ENCODE data around the gene RASD2. TPM values are rescaled to one million over a fixed set of nuclear protein-coding genes. Genes with fewer than 3 reads are reported as not detected.

Gene RASD2
- total and polyA plus RNA-seq, 4 donors: 0.14 to 1.1 (median 0.44) TPM

GRCh38 chr22:35587896-35588295 is 47.3 kb downstream of the RASD2 start:
- H3K4me3 ChIP-seq: no peak overlapping the region
- ATAC-seq (ENCODE audit: insufficient read depth, low FRiP score): no peak
- no peaks in the 10 kb centered on the region for H3K27me3 ChIP-seq (ENCODE audit: control insufficient read depth in 3 of 3, insufficient read depth in 3 of 3, low read length in 2 of 3)
- H3K36me3 ChIP-seq (ENCODE audit: control insufficient read depth in 4 of 4, insufficient read depth in 4 of 4, low read length in 4 of 4): no peaks in the 10 kb centered on the region
- TF ChIP-seq, protein P1, sequence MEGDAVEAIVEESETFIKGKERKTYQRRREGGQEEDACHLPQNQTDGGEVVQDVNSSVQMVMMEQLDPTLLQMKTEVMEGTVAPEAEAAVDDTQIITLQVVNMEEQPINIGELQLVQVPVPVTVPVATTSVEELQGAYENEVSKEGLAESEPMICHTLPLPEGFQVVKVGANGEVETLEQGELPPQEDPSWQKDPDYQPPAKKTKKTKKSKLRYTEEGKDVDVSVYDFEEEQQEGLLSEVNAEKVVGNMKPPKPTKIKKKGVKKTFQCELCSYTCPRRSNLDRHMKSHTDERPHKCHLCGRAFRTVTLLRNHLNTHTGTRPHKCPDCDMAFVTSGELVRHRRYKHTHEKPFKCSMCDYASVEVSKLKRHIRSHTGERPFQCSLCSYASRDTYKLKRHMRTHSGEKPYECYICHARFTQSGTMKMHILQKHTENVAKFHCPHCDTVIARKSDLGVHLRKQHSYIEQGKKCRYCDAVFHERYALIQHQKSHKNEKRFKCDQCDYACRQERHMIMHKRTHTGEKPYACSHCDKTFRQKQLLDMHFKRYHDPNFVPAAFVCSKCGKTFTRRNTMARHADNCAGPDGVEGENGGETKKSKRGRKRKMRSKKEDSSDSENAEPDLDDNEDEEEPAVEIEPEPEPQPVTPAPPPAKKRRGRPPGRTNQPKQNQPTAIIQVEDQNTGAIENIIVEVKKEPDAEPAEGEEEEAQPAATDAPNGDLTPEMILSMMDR (IDR thresholded peaks at IDR 0.05; ENCODE audit: control extremely low read depth, extremely low read depth): no peak
- H3K9me3 ChIP-seq (ENCODE audit: control insufficient read depth in 4 of 4, insufficient read depth in 3 of 4, low read length in 3 of 4): no peaks in the 10 kb centered on the region
- DNase-seq: no peak
- H3K27ac ChIP-seq (ENCODE audit: low read depth in 1 of 2, low read length in 1 of 2): peak overlapping the region; percentile 31 to 74
- 64 to 88% methylated on average over 5 of the region's 5 CpGs for WGBS, 2 donors
- H3K4me1 ChIP-seq (ENCODE audit: control insufficient read depth in 5 of 5, insufficient read depth in 5 of 5, low read length in 5 of 5): peaks cover 0 to 7% (median 2%) of the 10 kb centered on the region in 5 donors
- no peak overlapping the region for H3K9ac ChIP-seq (ENCODE audit: insufficient read depth in 1 of 2, low read length in 2 of 2)

DNA sequence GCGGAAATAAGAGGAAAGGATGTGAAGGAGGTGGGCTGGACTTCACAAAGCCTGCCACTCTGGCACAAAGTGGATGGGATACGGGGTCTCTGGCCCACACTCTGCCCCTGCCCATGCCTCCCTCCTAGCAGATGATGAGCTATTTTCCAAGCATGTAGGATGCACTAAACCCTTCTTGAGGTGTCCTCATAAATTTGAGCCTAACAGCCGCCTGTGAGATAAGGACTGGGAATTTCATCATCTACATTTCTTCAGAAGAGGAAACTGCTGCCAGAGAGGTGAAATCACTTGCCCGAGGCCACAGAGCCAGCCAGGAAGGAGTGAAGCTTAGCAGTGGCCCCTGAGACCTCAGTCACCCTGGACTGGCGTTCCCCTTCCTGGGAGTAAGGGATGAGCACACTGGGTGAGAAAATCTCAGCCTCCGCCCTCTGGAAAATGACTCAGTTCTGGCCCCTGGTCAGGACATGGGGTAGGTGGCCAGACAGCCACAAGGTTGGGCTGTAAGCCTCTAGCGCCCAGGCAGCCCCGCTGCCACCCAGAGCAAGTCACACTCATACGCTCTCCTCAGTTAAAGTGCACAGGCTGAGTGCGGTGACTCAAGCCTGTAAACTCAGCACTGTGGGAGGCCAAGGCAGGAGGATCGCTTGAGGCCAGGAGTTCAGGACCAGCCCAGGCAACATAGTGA is 48.6 kb downstream of the RASD2 start:
- H3K4me1 ChIP-seq (ENCODE audit: control insufficient read depth in 5 of 5, insufficient read depth in 5 of 5, low read length in 5 of 5): peaks cover 0 to 12% (median 10%) of the 10 kb centered on the region in 5 donors
- DNase-seq (no peak), ATAC-seq (ENCODE audit: insufficient read depth, low FRiP score) (peak; percentile 61)
- WGBS, 2 donors: 66 to 70% methylated on average over 11 of the region's 11 CpGs
- TF ChIP-seq, protein P1 (IDR thresholded peaks at IDR 0.05; ENCODE audit: control extremely low read depth, extremely low read depth): no peak
- H3K36me3 ChIP-seq (ENCODE audit: control insufficient read depth in 4 of 4, insufficient read depth in 4 of 4, low read length in 4 of 4): no peaks in the 10 kb centered on the region
- H3K9ac ChIP-seq (ENCODE audit: insufficient read depth in 1 of 2, low read length in 2 of 2): no peak overlapping the region
- no peak overlapping the region for H3K4me3 ChIP-seq
- H3K27me3 ChIP-seq (ENCODE audit: control insufficient read depth in 3 of 3, insufficient read depth in 3 of 3, low read length in 2 of 3): no peaks in the 10 kb centered on the region
- H3K9me3 ChIP-seq (ENCODE audit: control insufficient read depth in 4 of 4, insufficient read depth in 3 of 4, low read length in 3 of 4): no peaks in the 10 kb centered on the region
- H3K27ac ChIP-seq (ENCODE audit: low read depth in 1 of 2, low read length in 1 of 2): peak overlapping the region in 1 of 2 donors; percentile 74

DNA sequence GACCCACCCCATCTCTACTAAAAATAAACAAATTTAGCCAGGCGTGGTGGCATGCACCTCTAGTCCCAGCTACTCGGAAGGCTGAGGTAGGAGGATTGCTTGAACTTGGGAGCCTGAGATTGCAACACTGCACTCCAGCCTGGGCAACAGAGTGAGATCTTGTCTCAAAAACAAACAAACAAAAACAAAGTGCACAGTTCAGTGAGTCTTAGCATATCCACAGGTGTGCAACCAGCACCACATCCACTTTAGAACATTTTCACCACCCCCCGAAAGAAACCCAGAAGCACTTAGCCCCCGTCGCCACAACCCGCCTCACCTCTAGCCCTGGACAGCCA is 49.1 kb downstream of the RASD2 start:
- no peaks in the 10 kb centered on the region for H3K36me3 ChIP-seq (ENCODE audit: control insufficient read depth in 4 of 4, insufficient read depth in 4 of 4, low read length in 4 of 4)
- no peaks in the 10 kb centered on the region for H3K27me3 ChIP-seq (ENCODE audit: control insufficient read depth in 3 of 3, insufficient read depth in 3 of 3, low read length in 2 of 3)
- no peaks in the 10 kb centered on the region for H3K9me3 ChIP-seq (ENCODE audit: control insufficient read depth in 4 of 4, insufficient read depth in 3 of 4, low read length in 3 of 4)
- 87 to 88% methylated on average over 6 of the region's 6 CpGs for WGBS, 2 donors
- H3K27ac ChIP-seq (ENCODE audit: low read depth in 1 of 2, low read length in 1 of 2): peak overlapping the region in 1 of 2 donors; percentile 45
- no peak overlapping the region for H3K4me3 ChIP-seq
- DNase-seq (no peak), ATAC-seq (ENCODE audit: insufficient read depth, low FRiP score) (no peak)
- TF ChIP-seq, protein P1 (IDR thresholded peaks at IDR 0.05; ENCODE audit: control extremely low read depth, extremely low read depth): no peak
- peaks cover 0 to 13% (median 10%) of the 10 kb centered on the region in 5 donors for H3K4me1 ChIP-seq (ENCODE audit: control insufficient read depth in 5 of 5, insufficient read depth in 5 of 5, low read length in 5 of 5)
- no peak overlapping the region for H3K9ac ChIP-seq (ENCODE audit: insufficient read depth in 1 of 2, low read length in 2 of 2)
